Measurements from ENCODE around the gene TMEM72. TPM values are rescaled to one million over a fixed set of nuclear protein-coding genes. Genes with fewer than 3 reads are reported as not detected.
A peak's percentile ranks its signal among the peaks of the same experiment; 100 is the strongest.

TMEM72 gene
- total RNA-seq, 1 donor from 2014 or later = under 0.01 TPM

- Histone ChIP-seq H3K4me1 (ENCODE audit: control insufficient read depth in 3 of 3, insufficient read depth in 3 of 3, low read length in 3 of 3) (peaks cover 0 to 4% (median 2%) of the 10 kb centered on the region in 3 donors), H3K4me3 (ENCODE audit: low read length in 3 of 3) (no peak overlapping the region), H3K27ac (ENCODE audit: low read depth, low read length) (no peak overlapping the region), H3K27me3 (ENCODE audit: control insufficient read depth in 3 of 3, insufficient read depth in 3 of 3, low read length in 3 of 3) (no peaks in the 10 kb centered on the region), H3K9me3 (ENCODE audit: control insufficient read depth in 3 of 3, low read length in 3 of 3) (no peaks in the 10 kb centered on the region), H3K36me3 (ENCODE audit: control insufficient read depth in 3 of 3, insufficient read depth in 3 of 3, low read length in 3 of 3) (no peaks in the 10 kb centered on the region), H3K9ac (ENCODE audit: low read depth in 1 of 3, low read length in 3 of 3) (no peak overlapping the region)
These were observed 38.0 kb upstream of the TMEM72 start for GRCh38 chr10:44873160-44873559.

GRCh38 chr10:44874166-44874565, 37.0 kb upstream of the TMEM72 start:
- H3K4me3 ChIP-seq (ENCODE audit: low read length in 3 of 3) = no peak overlapping the region
- no peak overlapping the region for H3K9ac ChIP-seq (ENCODE audit: low read depth in 1 of 3, low read length in 3 of 3)
- no peaks in the 10 kb centered on the region for H3K27me3 ChIP-seq (ENCODE audit: control insufficient read depth in 3 of 3, insufficient read depth in 3 of 3, low read length in 3 of 3)
- no peaks in the 10 kb centered on the region for H3K9me3 ChIP-seq (ENCODE audit: control insufficient read depth in 3 of 3, low read length in 3 of 3)
- no peaks in the 10 kb centered on the region for H3K36me3 ChIP-seq (ENCODE audit: control insufficient read depth in 3 of 3, insufficient read depth in 3 of 3, low read length in 3 of 3)
- no peak overlapping the region for H3K27ac ChIP-seq (ENCODE audit: low read depth, low read length)
- peaks cover 5 to 12% (median 8%) of the 10 kb centered on the region in 3 donors for H3K4me1 ChIP-seq (ENCODE audit: control insufficient read depth in 3 of 3, insufficient read depth in 3 of 3, low read length in 3 of 3)

DNA sequence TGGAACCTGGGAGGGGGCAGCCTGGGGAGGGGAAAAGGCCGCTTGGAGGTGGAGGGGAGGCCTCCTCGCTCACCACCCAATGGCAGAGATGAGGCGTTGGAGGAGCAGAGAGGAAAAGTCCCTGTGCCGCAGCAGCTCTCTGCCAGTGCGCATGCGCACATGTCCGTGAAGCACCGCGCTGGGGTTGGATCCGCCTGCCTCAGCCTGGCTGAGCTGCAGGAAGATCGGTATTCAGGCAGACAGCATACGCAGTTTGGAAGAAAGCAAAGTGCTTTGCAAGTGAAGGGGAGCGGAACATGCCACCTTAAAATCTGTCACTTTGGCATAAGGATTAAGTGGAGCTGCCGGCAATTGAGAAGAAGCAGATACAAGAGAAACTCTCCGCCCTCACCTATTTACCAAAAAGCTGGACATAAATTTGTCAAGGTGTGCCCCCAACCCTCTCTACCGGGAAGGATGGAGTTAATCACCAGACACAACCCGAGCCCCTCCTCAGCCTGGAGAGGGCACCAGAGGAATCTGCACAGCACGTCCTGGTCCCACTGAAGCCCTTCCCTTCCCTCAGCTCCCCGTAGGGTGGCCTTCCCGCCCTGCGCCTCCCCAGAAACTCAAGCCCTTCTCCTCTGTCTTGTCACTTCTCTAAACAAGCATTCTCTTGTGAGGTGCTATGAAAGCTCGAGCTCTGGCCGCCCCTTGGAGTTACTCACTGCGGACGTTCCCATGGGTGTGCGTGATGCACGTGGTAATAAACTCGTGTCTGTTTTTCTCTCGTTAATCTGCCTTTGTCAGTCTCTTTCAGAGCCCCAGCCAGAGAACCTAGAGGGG, 32.2 kb upstream of the TMEM72 start:
- peaks cover 0 to 8% (median 4%) of the 10 kb centered on the region in 3 donors for H3K27me3 ChIP-seq (ENCODE audit: control insufficient read depth in 3 of 3, insufficient read depth in 3 of 3, low read length in 3 of 3)
- no peaks in the 10 kb centered on the region for H3K9me3 ChIP-seq (ENCODE audit: control insufficient read depth in 3 of 3, low read length in 3 of 3)
- H3K4me3 ChIP-seq (ENCODE audit: low read length in 3 of 3) = peak overlapping the region; percentile 76 to 86 (median 80)
- H3K27ac ChIP-seq (ENCODE audit: low read depth, low read length) = peak overlapping the region; percentile 41
- H3K9ac ChIP-seq (ENCODE audit: low read depth in 1 of 3, low read length in 3 of 3) = peak overlapping the region; percentile 68 to 88 (median 69)
- H3K4me1 ChIP-seq (ENCODE audit: control insufficient read depth in 3 of 3, insufficient read depth in 3 of 3, low read length in 3 of 3) = peaks cover 10 to 22% (median 14%) of the 10 kb centered on the region in 3 donors
- H3K36me3 ChIP-seq (ENCODE audit: control insufficient read depth in 3 of 3, insufficient read depth in 3 of 3, low read length in 3 of 3) = no peaks in the 10 kb centered on the region

DNA sequence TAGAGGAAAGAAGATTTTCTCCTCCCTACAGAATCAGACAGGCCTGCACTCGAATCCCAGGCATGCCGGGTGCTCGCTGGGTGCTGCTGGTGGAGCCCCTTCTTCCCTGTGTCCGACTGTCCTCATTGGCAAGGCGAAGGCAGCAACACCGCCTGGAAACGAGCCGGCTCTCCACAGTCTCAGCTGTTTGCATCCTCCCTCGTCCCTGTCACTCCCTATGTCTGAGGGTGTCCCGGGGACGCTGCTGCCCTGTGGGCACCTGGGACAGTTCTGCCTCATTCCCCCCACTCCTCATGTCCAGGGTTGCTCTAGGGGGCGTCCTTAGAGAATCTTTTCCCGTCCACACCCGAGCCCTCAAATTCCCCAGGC, 31.6 kb upstream of the TMEM72 start:
- Histone ChIP-seq H3K27me3 (ENCODE audit: control insufficient read depth in 3 of 3, insufficient read depth in 3 of 3, low read length in 3 of 3) (peaks cover 0 to 8% (median 4%) of the 10 kb centered on the region in 3 donors), H3K9me3 (ENCODE audit: control insufficient read depth in 3 of 3, low read length in 3 of 3) (no peaks in the 10 kb centered on the region), H3K27ac (ENCODE audit: low read depth, low read length) (peak overlapping the region; percentile 41), H3K9ac (ENCODE audit: low read depth in 1 of 3, low read length in 3 of 3) (peak overlapping the region; percentile 68 to 88 (median 69)), H3K36me3 (ENCODE audit: control insufficient read depth in 3 of 3, insufficient read depth in 3 of 3, low read length in 3 of 3) (no peaks in the 10 kb centered on the region), H3K4me3 (ENCODE audit: low read length in 3 of 3) (peak overlapping the region; percentile 76 to 86 (median 80)), H3K4me1 (ENCODE audit: control insufficient read depth in 3 of 3, insufficient read depth in 3 of 3, low read length in 3 of 3) (peaks cover 9 to 18% (median 14%) of the 10 kb centered on the region in 3 donors)

DNA sequence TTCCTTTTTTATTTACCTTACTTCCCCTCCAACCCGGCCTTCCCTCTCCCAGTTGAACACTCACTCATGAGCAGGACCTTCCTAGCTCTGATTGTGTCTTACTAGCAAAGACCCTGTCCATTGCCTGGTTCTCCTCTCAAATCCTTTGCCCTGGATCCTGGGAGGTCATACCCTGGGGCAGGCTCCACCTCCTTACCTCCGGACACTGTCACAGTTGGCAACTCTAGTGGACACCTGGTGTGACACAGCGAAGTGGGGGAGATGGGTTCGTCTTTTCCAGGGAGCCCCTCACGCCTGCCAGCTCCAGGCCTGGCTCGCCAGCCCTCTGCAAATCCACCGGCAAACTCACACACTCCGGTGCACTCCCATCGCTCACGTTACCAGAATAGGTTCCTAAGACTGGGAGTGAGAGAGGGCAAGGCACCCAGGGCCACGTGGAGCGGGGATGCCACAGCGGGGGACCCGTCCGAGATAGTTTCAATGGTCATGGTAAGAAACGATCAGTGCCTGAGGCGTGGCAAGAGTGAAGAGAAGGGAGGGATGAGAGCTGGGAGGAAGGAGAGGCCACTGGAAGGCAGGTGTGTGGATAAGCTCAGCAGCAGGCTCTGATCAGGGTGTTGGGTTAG, 30.9 kb upstream of the TMEM72 start:
- H3K27ac ChIP-seq (ENCODE audit: low read depth, low read length) = no peak overlapping the region

DNA sequence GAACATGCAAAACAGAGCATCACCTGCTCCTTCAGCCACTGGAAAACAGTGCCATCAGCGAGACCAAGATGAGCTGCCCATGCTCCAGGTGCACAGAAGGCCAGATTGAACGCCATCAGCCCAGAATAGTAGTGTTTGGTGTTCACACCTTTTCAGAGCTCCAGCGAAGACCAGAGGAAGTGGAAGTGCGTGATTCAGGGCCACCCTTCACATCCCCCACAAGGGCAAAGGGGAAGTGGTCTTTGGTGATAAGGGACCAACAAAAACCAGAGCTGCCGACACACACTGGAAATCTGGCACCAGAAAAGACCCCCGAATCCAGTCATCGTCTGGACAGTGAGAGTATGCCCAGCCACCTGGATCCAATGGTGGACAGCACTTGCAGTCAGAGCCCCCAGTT, 29.5 kb upstream of the TMEM72 start:
- Histone ChIP-seq H3K27ac (ENCODE audit: low read depth, low read length) (no peak overlapping the region), H3K4me3 (ENCODE audit: low read length in 3 of 3) (no peak overlapping the region), H3K9ac (ENCODE audit: low read depth in 1 of 3, low read length in 3 of 3) (no peak overlapping the region), H3K36me3 (ENCODE audit: control insufficient read depth in 3 of 3, insufficient read depth in 3 of 3, low read length in 3 of 3) (no peaks in the 10 kb centered on the region), H3K9me3 (ENCODE audit: control insufficient read depth in 3 of 3, low read length in 3 of 3) (no peaks in the 10 kb centered on the region), H3K4me1 (ENCODE audit: control insufficient read depth in 3 of 3, insufficient read depth in 3 of 3, low read length in 3 of 3) (peaks cover 9 to 18% (median 14%) of the 10 kb centered on the region in 3 donors), H3K27me3 (ENCODE audit: control insufficient read depth in 3 of 3, insufficient read depth in 3 of 3, low read length in 3 of 3) (peaks cover 0 to 8% (median 4%) of the 10 kb centered on the region in 3 donors)

More for the DNA sequence above, 30.9 kb upstream of the TMEM72 start:
- no peaks in the 10 kb centered on the region for H3K9me3 ChIP-seq (ENCODE audit: control insufficient read depth in 3 of 3, low read length in 3 of 3)
- H3K27me3 ChIP-seq (ENCODE audit: control insufficient read depth in 3 of 3, insufficient read depth in 3 of 3, low read length in 3 of 3) = peaks cover 0 to 8% (median 4%) of the 10 kb centered on the region in 3 donors
- no peak overlapping the region for H3K9ac ChIP-seq (ENCODE audit: low read depth in 1 of 3, low read length in 3 of 3)
- no peak overlapping the region for H3K4me3 ChIP-seq (ENCODE audit: low read length in 3 of 3)
- H3K4me1 ChIP-seq (ENCODE audit: control insufficient read depth in 3 of 3, insufficient read depth in 3 of 3, low read length in 3 of 3) = peaks cover 9 to 18% (median 14%) of the 10 kb centered on the region in 3 donors
- no peaks in the 10 kb centered on the region for H3K36me3 ChIP-seq (ENCODE audit: control insufficient read depth in 3 of 3, insufficient read depth in 3 of 3, low read length in 3 of 3)

- H3K4me3 ChIP-seq (ENCODE audit: low read length in 3 of 3) = no peak overlapping the region
- no peak overlapping the region for H3K27ac ChIP-seq (ENCODE audit: low read depth, low read length)
- peaks cover 9 to 18% (median 14%) of the 10 kb centered on the region in 3 donors for H3K4me1 ChIP-seq (ENCODE audit: control insufficient read depth in 3 of 3, insufficient read depth in 3 of 3, low read length in 3 of 3)
- no peaks in the 10 kb centered on the region for H3K36me3 ChIP-seq (ENCODE audit: control insufficient read depth in 3 of 3, insufficient read depth in 3 of 3, low read length in 3 of 3)
- no peaks in the 10 kb centered on the region for H3K9me3 ChIP-seq (ENCODE audit: control insufficient read depth in 3 of 3, low read length in 3 of 3)
- H3K27me3 ChIP-seq (ENCODE audit: control insufficient read depth in 3 of 3, insufficient read depth in 3 of 3, low read length in 3 of 3) = peaks cover 0 to 8% (median 4%) of the 10 kb centered on the region in 3 donors
- H3K9ac ChIP-seq (ENCODE audit: low read depth in 1 of 3, low read length in 3 of 3) = no peak overlapping the region
These were observed 28.9 kb upstream of the TMEM72 start for GRCh38 chr10:44882166-44882720.

DNA sequence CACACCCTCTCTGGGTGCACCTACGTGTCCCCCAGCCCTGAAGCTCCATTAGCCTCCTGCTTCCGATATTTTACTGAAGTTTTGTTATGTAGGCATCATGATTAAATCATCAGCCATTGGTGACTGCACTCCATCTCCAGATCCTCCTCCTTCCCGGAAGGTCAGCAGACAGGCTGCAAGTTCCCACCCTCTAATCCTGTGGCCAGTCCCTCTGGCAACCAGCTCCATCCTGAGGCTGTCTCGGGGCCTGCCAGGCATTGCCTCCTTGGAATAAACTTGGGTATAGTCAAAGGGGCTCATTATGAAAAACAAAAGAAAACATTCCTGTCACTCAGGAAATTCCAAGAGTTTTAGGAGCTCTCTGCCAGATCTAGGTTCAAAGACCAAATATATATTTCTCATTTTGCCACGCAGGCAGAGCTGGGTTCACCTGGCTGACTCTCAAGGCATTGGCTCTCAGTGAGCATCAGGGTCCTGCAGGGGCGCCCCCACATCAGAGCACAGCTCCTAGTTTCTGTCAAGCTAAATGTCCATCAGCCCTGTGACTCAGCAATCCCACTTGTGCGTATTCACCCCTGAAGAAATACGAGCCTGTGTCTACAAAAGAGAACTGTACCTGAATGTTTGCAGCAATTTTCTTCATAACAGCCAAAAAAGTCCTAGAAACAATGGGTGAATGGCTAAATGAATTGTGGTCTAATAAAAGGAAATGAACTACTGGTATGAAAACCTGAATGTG, 27.4 kb upstream of the TMEM72 start:
- H3K36me3 ChIP-seq (ENCODE audit: control insufficient read depth in 3 of 3, insufficient read depth in 3 of 3, low read length in 3 of 3) = no peaks in the 10 kb centered on the region
- no peak overlapping the region for H3K4me3 ChIP-seq (ENCODE audit: low read length in 3 of 3)
- H3K9me3 ChIP-seq (ENCODE audit: control insufficient read depth in 3 of 3, low read length in 3 of 3) = no peaks in the 10 kb centered on the region
- peaks cover 6 to 14% (median 10%) of the 10 kb centered on the region in 3 donors for H3K4me1 ChIP-seq (ENCODE audit: control insufficient read depth in 3 of 3, insufficient read depth in 3 of 3, low read length in 3 of 3)
- H3K27ac ChIP-seq (ENCODE audit: low read depth, low read length) = no peak overlapping the region
- no peak overlapping the region for H3K9ac ChIP-seq (ENCODE audit: low read depth in 1 of 3, low read length in 3 of 3)
- H3K27me3 ChIP-seq (ENCODE audit: control insufficient read depth in 3 of 3, insufficient read depth in 3 of 3, low read length in 3 of 3) = peaks cover 0 to 8% (median 4%) of the 10 kb centered on the region in 3 donors

DNA sequence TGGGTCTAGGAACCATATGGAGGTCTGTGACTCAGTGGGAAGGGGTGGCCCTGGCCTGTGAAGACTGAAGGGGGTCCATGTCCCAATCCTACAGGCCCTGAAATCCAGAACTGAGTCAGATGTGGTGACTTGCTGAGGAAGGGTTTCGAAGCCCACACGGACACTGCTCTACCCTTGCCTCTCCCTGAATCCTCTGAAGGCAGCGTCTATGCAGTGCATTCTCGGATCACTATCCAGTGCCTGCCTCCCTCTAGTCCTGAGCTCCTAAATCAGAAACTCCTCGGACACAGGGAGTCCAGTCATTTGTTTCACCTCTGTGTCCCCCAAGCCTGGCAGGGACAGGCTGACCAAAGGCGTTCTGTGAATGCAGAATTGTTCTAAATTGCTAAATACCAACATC, 25.4 kb upstream of the TMEM72 start:
- no peaks in the 10 kb centered on the region for H3K4me1 ChIP-seq (ENCODE audit: control insufficient read depth in 3 of 3, insufficient read depth in 3 of 3, low read length in 3 of 3)
- H3K9ac ChIP-seq (ENCODE audit: low read depth in 1 of 3, low read length in 3 of 3) = no peak overlapping the region
- H3K36me3 ChIP-seq (ENCODE audit: control insufficient read depth in 3 of 3, insufficient read depth in 3 of 3, low read length in 3 of 3) = no peaks in the 10 kb centered on the region
- H3K4me3 ChIP-seq (ENCODE audit: low read length in 3 of 3) = no peak overlapping the region
- H3K9me3 ChIP-seq (ENCODE audit: control insufficient read depth in 3 of 3, low read length in 3 of 3) = no peaks in the 10 kb centered on the region
- H3K27ac ChIP-seq (ENCODE audit: low read depth, low read length) = no peak overlapping the region
- H3K27me3 ChIP-seq (ENCODE audit: control insufficient read depth in 3 of 3, insufficient read depth in 3 of 3, low read length in 3 of 3) = peaks cover 0 to 8% (median 4%) of the 10 kb centered on the region in 3 donors
